CD4-positive, alpha-beta T cell (primary cell): ENCODE measurements around the gene ASIP. TPM values are rescaled to one million over a fixed set of nuclear protein-coding genes. Genes with fewer than 3 reads are reported as not detected.
A peak's percentile ranks its signal among the peaks of the same experiment; 100 is the strongest.

Experiments
- ATAC-seq: fragments of 200-7000 bp; cut with Tn5 transposase; one replicate; pipeline ENCODE4 v1.10.0; 2022; ENCODE audit warnings: mild to moderate bottlenecking; ENCODE audit not compliant: poor library complexity
- CTCF ChIA-PET: fragments of 350-600 bp; sonication (Branson Sonifier 250); formaldehyde crosslinking; loops from one replicate; lab custom pipeline; 2021; ENCODE audit warnings: antibody characterized with exemption, inconsistent platforms; lab: Charles Lee
- POLR2A ChIA-PET: fragments of 350-600 bp; sonication (Branson Sonifier 250); formaldehyde crosslinking; loops from one replicate; lab custom pipeline; 2021; ENCODE audit warnings: antibody characterized with exemption, inconsistent platforms; lab: Charles Lee
- DNase-seq, 14 experiments: peaks; one replicate each; pipeline ENCODE4 v3.0.0-alpha.2; 2013 to 2020; ENCODE audit warnings: mixed read lengths in 2 of 14
- H3K27ac ChIP-seq, 2 donors: one replicate each; pipeline versions ENCODE4 v1.5.1 to v1.7.0; 2013; ENCODE audit warnings: low read length in 2 of 2, low read depth in 1 of 2, mild to moderate bottlenecking in 1 of 2
- H3K27me3 ChIP-seq, 2 experiments: 1 replicate in 1 of 2; 2 replicates in 1 of 2; pipeline versions ENCODE4 v1.6.1 to v1.7.0; 2013; ENCODE audit warnings: low read length in 2 of 2, control low read depth in 1 of 2, mild to moderate bottlenecking in 1 of 2, moderate library complexity in 1 of 2; ENCODE audit not compliant: insufficient read depth in 2 of 2, control insufficient read depth in 1 of 2
- H3K36me3 ChIP-seq: one replicate; pipeline ENCODE4 v1.6.1; 2013; ENCODE audit warnings: low read length, control low read depth; ENCODE audit not compliant: insufficient read depth
- H3K4me1 ChIP-seq: one replicate; pipeline ENCODE4 v1.6.1; 2013; ENCODE audit warnings: low read length, control low read depth; ENCODE audit not compliant: insufficient read depth
- H3K4me3 ChIP-seq: one replicate; pipeline ENCODE4 v1.5.1; 2013; ENCODE audit warnings: mild to moderate bottlenecking, low read length, moderate library complexity
- H3K9me3 ChIP-seq, 2 experiments: 1 replicate in 1 of 2; 2 replicates in 1 of 2; pipeline versions ENCODE4 v1.6.1 to v1.7.0; 2013; ENCODE audit warnings: low read length in 2 of 2, mild to moderate bottlenecking in 2 of 2, control low read depth in 1 of 2, moderate library complexity in 1 of 2; ENCODE audit not compliant: control insufficient read depth in 1 of 2, insufficient read depth in 1 of 2
- H3K27ac Mint-ChIP-seq: one replicate; pipeline ENCODE4 v1.8.0; 2020; ENCODE audit warnings: mixed read lengths
- H3K27me3 Mint-ChIP-seq: one replicate; pipeline ENCODE4 v1.8.0; 2021; ENCODE audit warnings: mixed read lengths
- H3K36me3 Mint-ChIP-seq: one replicate; pipeline ENCODE4 v1.8.0; 2021; ENCODE audit warnings: low read depth, mixed read lengths
- H3K4me1 Mint-ChIP-seq: one replicate; pipeline ENCODE4 v1.8.0; 2021; ENCODE audit warnings: low read depth, mixed read lengths
- H3K4me3 Mint-ChIP-seq: one replicate; pipeline ENCODE4 v1.8.0; 2020; ENCODE audit warnings: mild to moderate bottlenecking, mixed read lengths
- H3K9me3 Mint-ChIP-seq: one replicate; pipeline ENCODE4 v1.8.0; 2020; ENCODE audit warnings: mixed read lengths
- intact Hi-C, 2 experiments: fragments of 100-400 bp; cut with DNase I in 1 of 2; cut with micrococcal nuclease in 1 of 2; formaldehyde crosslinking; loops; one replicate each; pipeline versions ENCODE4 v1.15.1 to v1.9.0; 2023 to 2025; cut with DNase I, micrococcal nuclease
- total RNA-seq, 174 experiments: library from RNA in 2 of 174; stranded (reverse) in 2 of 174; gene quantifications; one replicate each; pipeline ENCODE4 v1.2.3 and lab custom pipeline; 2021 to 2026
- TF ChIP-seq, protein P1 (sequence below): fragments of 200-600 bp; IDR thresholded peaks from one replicate; pipeline ENCODE4 v1.8.0; 2022; ENCODE audit warnings: antibody characterized with exemption, mild to moderate bottlenecking

ASIP gene
- total RNA-seq, 2 experiments from 2014 or later, result not detected

DNA sequence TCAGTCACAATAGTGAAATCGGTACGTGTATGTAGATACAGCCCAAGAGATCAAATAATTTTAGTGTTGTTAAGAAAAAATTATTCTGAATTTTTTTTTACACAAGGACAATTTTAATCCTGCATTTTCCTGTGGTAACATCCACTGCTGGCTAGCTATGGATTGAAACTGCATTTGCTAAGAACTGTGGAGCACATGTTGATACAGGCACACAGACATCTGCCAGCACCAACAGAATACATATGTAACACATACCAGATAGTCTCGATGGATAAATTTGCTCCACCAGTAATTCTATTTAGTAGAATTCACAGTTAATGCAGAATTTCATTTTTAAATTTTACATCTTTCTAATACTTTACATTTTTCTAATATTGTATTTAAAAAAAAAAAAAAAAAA lies 2.2 kb downstream of the ASIP start:
- Histone ChIP-seq H3K4me3 (no peak overlapping the region), H3K27me3 (no peaks in the 10 kb centered on the region), H3K36me3 (no peaks in the 10 kb centered on the region), H3K27ac (no peak overlapping the region), H3K4me1 (peaks cover 7% of the 10 kb centered on the region), H3K9me3 (no peaks in the 10 kb centered on the region)
- no peak for ATAC-seq
- H3K4me3 Mint-ChIP-seq, result no peak overlapping the region
- ChIA-PET CTCF (no interaction called here), POLR2A (no interaction called here)
- TF ChIP-seq, protein P1, sequence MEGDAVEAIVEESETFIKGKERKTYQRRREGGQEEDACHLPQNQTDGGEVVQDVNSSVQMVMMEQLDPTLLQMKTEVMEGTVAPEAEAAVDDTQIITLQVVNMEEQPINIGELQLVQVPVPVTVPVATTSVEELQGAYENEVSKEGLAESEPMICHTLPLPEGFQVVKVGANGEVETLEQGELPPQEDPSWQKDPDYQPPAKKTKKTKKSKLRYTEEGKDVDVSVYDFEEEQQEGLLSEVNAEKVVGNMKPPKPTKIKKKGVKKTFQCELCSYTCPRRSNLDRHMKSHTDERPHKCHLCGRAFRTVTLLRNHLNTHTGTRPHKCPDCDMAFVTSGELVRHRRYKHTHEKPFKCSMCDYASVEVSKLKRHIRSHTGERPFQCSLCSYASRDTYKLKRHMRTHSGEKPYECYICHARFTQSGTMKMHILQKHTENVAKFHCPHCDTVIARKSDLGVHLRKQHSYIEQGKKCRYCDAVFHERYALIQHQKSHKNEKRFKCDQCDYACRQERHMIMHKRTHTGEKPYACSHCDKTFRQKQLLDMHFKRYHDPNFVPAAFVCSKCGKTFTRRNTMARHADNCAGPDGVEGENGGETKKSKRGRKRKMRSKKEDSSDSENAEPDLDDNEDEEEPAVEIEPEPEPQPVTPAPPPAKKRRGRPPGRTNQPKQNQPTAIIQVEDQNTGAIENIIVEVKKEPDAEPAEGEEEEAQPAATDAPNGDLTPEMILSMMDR, result no peak
- H3K27ac Mint-ChIP-seq, result no peak overlapping the region
- no peaks in the 10 kb centered on the region for H3K27me3 Mint-ChIP-seq
- H3K4me1 Mint-ChIP-seq, result peaks cover 21% of the 10 kb centered on the region
- no peaks in the 10 kb centered on the region for H3K36me3 Mint-ChIP-seq
- intact Hi-C loops, result no loop called here
- peaks cover under 1% of the 10 kb centered on the region for H3K9me3 Mint-ChIP-seq
- no peak for DNase-seq

DNA sequence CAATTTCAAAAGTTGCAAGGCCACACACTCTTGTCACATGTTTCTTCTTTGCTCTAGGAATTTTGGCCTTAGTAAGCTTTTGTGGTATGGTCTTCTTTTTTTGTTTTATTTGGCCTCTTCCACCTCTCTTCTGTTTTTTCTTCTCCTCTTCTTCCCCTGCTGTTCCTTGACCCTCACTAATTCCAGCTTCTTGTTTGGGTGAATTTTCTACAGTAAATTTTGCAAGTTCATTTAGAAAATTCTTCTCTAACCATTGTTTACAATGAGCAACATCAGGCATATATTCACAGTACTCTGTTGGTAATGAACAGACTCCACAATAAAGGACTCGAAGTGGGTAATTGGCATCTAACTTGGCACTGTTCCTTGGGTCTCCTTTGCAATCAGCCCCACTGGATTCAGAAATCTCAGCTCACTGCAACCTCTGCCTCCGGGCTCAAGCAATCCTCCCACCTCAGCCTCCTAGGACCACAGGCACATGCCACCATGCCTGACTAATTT lies 5.0 kb downstream of the ASIP start:
- H3K4me1 ChIP-seq, result no peaks in the 10 kb centered on the region

DNA sequence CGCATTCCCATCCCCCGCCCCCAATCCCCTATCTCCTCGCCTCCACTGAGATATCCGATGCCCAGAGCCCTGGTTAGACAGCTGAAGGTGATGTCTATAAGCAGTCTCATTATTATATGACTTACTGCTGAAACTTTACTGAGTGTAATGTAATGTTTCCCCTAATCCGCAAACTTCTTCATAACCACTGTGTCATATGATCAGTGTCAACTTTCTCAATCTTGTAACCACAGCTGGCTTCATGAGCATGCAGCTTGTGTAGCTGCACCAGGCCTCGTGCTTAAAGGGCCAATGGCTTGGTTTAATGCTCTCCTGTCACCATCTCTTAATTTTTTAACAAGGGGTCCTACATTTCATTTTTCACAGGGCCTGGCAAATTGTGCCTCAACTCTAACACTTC lies 8.1 kb downstream of the ASIP start:
- POLR2A ChIA-PET, result no interaction called here

More for the DNA sequence above, 5.0 kb downstream of the ASIP start:
- H3K36me3 ChIP-seq, result no peaks in the 10 kb centered on the region
- H3K4me1 Mint-ChIP-seq, result peaks cover 12% of the 10 kb centered on the region
- intact Hi-C loops, result no loop called here
- no peak overlapping the region for H3K27ac ChIP-seq
- no peak for ATAC-seq
- no peaks in the 10 kb centered on the region for H3K9me3 ChIP-seq
- DNase-seq, result no peak
- H3K9me3 Mint-ChIP-seq, result no peaks in the 10 kb centered on the region
- no peak overlapping the region for H3K4me3 Mint-ChIP-seq
- H3K27me3 ChIP-seq, result no peaks in the 10 kb centered on the region
- H3K36me3 Mint-ChIP-seq, result no peaks in the 10 kb centered on the region
- H3K27me3 Mint-ChIP-seq, result no peaks in the 10 kb centered on the region
- CTCF ChIA-PET, result no interaction called here
- H3K4me3 ChIP-seq, result no peak overlapping the region
- POLR2A ChIA-PET, result no interaction called here
- TF ChIP-seq, protein P1, result no peak
- no peak overlapping the region for H3K27ac Mint-ChIP-seq

More for the DNA sequence above, 8.1 kb downstream of the ASIP start:
- Mint-ChIP-seq H3K4me1 (peaks cover 9% of the 10 kb centered on the region), H3K36me3 (no peaks in the 10 kb centered on the region), H3K27ac (no peak overlapping the region), H3K9me3 (no peaks in the 10 kb centered on the region), H3K4me3 (no peak overlapping the region), H3K27me3 (no peaks in the 10 kb centered on the region)
- Histone ChIP-seq H3K27me3 (no peaks in the 10 kb centered on the region), H3K9me3 (no peaks in the 10 kb centered on the region), H3K36me3 (no peaks in the 10 kb centered on the region), H3K4me1 (no peaks in the 10 kb centered on the region), H3K27ac (no peak overlapping the region), H3K4me3 (no peak overlapping the region)
- TF ChIP-seq, protein P1, result no peak
- ATAC-seq, result no peak
- peak in 3 of 14 experiments; percentile 14 to 45 (median 33) for DNase-seq
- CTCF ChIA-PET, result no interaction called here
- intact Hi-C loops, result no loop called here
